ENCODE results near the gene MSL3B.

The MSL3B gene

DNA sequence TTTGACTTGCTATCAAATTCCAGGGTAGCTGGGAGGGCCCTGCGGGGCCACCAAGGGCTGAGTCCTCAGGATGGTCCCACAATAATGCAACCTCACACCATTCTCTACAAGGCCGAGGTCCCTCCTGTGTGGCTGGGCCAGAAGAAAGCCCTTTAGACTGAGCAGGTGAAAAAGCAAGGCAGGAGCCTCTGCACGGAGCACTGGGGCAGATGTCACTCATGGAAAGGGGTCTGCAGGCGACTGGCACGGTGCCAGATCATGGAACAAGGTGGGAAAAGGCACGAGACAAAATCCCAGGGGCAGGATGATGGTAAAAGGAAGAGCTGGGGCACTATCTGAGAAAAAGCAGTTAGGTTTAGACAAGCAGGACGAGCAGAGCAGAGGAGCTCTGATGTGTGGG, 29.9 kb downstream of the MSL3B start:
- Histone ChIP-seq H3K36me3 (replicated peaks in 1 of 2) (no peaks in the 10 kb centered on the region), H3K27me3 (no peaks in the 10 kb centered on the region), H3K9me3 (replicated peaks in 1 of 3) (no peaks in the 10 kb centered on the region), H3K4me1 (replicated peaks in 1 of 2) (no peaks in the 10 kb centered on the region), H3K4me3 (no peak overlapping the region), H3K27ac (no peak overlapping the region)
- 74 to 85% (median 80%) methylated on average over 6 to 7 of the region's 7 CpGs for WGBS, 4 donors
- TF ChIP-seq, protein P1, sequence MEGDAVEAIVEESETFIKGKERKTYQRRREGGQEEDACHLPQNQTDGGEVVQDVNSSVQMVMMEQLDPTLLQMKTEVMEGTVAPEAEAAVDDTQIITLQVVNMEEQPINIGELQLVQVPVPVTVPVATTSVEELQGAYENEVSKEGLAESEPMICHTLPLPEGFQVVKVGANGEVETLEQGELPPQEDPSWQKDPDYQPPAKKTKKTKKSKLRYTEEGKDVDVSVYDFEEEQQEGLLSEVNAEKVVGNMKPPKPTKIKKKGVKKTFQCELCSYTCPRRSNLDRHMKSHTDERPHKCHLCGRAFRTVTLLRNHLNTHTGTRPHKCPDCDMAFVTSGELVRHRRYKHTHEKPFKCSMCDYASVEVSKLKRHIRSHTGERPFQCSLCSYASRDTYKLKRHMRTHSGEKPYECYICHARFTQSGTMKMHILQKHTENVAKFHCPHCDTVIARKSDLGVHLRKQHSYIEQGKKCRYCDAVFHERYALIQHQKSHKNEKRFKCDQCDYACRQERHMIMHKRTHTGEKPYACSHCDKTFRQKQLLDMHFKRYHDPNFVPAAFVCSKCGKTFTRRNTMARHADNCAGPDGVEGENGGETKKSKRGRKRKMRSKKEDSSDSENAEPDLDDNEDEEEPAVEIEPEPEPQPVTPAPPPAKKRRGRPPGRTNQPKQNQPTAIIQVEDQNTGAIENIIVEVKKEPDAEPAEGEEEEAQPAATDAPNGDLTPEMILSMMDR (IDR thresholded peaks at IDR 0.05) = no peak
- TF ChIP-seq POLR2A (IDR thresholded peaks at IDR 0.05) = no peak
- intact Hi-C loops (cut with DNase I) = no loop called here
- peak in 1 of 7 donors; percentile 21 for DNase-seq

DNA sequence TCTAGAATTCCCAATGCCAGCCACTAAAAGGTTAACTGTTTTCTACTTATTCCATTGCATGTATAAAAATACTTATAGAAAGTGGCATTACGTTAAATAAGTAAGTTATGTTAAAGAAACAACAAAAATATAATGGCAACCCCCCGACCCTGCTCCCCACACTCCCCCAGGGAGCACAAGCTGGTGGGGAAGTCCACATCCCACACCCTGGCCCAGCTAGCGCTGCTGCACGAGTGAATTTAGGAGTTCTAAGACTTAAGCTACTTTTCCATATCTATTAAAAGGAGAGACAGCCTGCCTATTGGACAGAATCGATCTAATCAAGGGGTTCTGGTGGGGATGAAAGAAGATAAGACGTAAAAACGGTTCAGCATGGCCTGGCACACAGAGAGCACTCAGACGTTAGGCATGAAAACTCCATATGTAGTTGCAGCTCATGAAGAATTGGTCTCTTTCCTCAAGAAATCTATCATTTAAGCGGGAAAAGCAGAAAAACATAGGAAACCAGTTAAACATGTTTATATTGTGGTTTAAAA, 30.4 kb downstream of the MSL3B start:
- DNase-seq = peak in 2 of 7 donors; percentile 2 to 14
- 91 to 93% (median 92%) methylated on average over 9 of the region's 9 CpGs for WGBS, 4 donors
- H3K4me3 ChIP-seq = no peak overlapping the region
- H3K36me3 ChIP-seq (replicated peaks in 1 of 2) = no peaks in the 10 kb centered on the region
- no peaks in the 10 kb centered on the region for H3K9me3 ChIP-seq (replicated peaks in 1 of 3)
- TF ChIP-seq, protein P1 (IDR thresholded peaks at IDR 0.05) = no peak
- no peak for TF ChIP-seq POLR2A (IDR thresholded peaks at IDR 0.05)
- no peak overlapping the region for H3K27ac ChIP-seq
- intact Hi-C loops (cut with DNase I) = no loop called here
- no peaks in the 10 kb centered on the region for H3K27me3 ChIP-seq
- no peaks in the 10 kb centered on the region for H3K4me1 ChIP-seq (replicated peaks in 1 of 2)

- no peak for TF ChIP-seq POLR2A (IDR thresholded peaks at IDR 0.05)
- TF ChIP-seq, protein P1 (IDR thresholded peaks at IDR 0.05) = no peak
- WGBS, 4 donors = 94 to 98% (median 98%) methylated on average over 7 of the region's 7 CpGs
- DNase-seq = peak in 1 of 7 donors; percentile 6
- H3K36me3 ChIP-seq (replicated peaks in 1 of 2) = no peaks in the 10 kb centered on the region
- no peak overlapping the region for H3K27ac ChIP-seq
- no peaks in the 10 kb centered on the region for H3K4me1 ChIP-seq (replicated peaks in 1 of 2)
- intact Hi-C loops (cut with DNase I) = no loop called here
- no peaks in the 10 kb centered on the region for H3K27me3 ChIP-seq
- no peaks in the 10 kb centered on the region for H3K9me3 ChIP-seq (replicated peaks in 1 of 3)
- no peak overlapping the region for H3K4me3 ChIP-seq
Observed at GRCh38 chr2:233836359-233836758, 31.8 kb downstream of the MSL3B start.

GRCh38 chr2:233835230-233836186, 32.7 kb downstream of the MSL3B start:
- 95 to 97% (median 96%) methylated on average over 11 to 14 of the region's 14 CpGs for WGBS, 4 donors
- no peaks in the 10 kb centered on the region for H3K36me3 ChIP-seq (replicated peaks in 1 of 2)
- no peaks in the 10 kb centered on the region for H3K4me1 ChIP-seq (replicated peaks in 1 of 2)
- H3K9me3 ChIP-seq (replicated peaks in 1 of 3) = no peaks in the 10 kb centered on the region
- intact Hi-C loops (cut with DNase I) = no loop called here
- H3K27me3 ChIP-seq = no peaks in the 10 kb centered on the region
- DNase-seq = no peak
- H3K27ac ChIP-seq = no peak overlapping the region
- no peak overlapping the region for H3K4me3 ChIP-seq
- TF ChIP-seq, protein P1 (IDR thresholded peaks at IDR 0.05) = no peak
- no peak for TF ChIP-seq POLR2A (IDR thresholded peaks at IDR 0.05)

All from adrenal gland (tissue), 9 donors.